SKM-1 (cell line): Measurements from ENCODE around the gene CDH23.
A peak's percentile ranks its signal among the peaks of the same experiment; 100 is the strongest.

Experiments
- DNase-seq: peaks from one replicate; lab custom pipeline; 2025; ENCODE audit not compliant: unreplicated experiment; lab: John Stamatoyannopoulos, UW

The CDH23 gene

DNA sequence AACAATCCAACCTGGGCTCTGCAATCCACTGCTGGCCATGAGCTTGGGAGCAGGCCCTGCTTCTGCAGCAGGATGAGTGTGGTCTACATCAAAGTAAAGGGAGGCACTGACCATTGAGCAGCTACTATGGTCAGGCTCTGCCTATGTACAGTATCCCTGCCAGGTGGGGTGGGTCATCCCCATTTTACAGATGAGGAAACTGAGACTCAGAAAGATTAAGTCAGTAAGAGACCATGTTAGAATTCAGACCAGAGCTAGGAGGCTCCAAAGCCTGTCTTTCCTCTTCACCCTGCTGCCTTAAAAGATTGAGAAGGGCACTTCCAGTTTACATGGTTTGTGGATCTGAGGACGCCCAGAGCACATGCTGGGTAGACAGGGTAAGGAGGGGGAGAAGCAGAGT lies 27.1 kb upstream of the CDH23 start:
- no peak for DNase-seq

DNA sequence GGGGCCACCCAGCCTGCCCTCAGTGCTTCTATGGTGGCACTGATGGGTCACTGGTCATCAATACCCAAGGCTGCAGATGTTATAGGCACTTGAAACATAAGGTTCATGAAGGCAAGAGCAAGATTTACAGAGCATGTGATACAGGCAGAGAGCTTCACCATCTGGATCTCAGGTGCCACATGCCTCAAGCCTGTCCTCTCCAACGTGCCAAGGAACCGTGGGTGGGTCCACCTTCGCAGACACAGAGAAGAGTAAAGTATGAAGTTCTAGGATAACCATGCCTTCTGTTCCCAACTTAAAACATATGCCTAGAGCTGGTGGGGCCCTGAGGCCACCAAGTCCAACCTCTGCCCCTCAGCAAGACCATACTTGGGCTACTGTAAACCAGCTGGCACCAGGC lies 26.7 kb upstream of the CDH23 start:
- DNase-seq: no peak

DNA sequence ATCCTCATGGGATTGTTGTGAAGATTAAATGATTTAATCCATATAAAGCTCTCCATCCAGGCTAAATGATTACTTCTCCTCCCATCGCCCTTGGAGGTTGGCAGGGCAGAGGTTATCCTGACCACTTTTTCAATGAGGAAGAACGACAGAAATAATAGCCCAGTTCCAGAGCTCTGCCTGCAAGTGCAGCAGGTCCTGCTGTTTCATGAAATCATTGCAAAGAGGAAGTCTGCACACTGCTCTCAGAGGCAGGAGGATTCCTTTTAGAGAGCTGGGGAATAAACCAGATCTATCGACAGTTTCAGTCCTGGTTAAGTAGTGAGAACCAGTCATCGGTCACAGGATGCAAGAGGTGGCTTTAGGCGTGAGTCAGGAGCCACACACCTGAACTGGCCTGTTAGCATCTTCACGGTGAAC lies 25.0 kb upstream of the CDH23 start:
- peak; percentile 53 for DNase-seq

DNA sequence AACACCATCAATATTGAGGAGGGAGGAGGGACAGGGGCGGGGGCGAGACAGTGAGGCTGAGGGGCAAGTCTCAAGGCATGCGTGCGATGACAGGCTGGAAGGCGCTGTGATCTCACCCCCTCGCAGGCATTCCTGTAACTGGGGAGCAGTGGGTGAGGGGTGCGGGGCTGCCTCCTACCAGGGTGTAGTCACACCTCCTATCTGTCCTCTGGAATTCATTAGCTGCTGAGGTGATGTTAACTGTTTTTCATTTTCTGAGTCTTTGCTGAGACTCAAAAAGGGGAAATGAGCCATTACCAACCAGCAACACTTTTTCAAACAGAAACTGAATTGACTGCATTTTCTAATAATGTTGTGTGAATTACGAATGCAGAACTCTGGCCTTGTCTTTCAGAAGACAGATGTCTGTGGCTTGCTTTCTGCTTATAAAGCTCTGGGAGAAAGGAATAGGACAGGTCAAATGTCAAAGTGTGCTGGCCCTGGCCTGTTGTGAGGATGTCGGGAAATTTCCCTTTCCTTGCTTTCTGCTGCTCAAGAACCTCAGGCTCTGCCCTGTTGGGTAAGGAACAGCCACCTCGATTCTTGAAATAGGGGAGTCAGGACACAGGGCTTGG lies 23.7 kb upstream of the CDH23 start:
- DNase-seq: no peak

DNA sequence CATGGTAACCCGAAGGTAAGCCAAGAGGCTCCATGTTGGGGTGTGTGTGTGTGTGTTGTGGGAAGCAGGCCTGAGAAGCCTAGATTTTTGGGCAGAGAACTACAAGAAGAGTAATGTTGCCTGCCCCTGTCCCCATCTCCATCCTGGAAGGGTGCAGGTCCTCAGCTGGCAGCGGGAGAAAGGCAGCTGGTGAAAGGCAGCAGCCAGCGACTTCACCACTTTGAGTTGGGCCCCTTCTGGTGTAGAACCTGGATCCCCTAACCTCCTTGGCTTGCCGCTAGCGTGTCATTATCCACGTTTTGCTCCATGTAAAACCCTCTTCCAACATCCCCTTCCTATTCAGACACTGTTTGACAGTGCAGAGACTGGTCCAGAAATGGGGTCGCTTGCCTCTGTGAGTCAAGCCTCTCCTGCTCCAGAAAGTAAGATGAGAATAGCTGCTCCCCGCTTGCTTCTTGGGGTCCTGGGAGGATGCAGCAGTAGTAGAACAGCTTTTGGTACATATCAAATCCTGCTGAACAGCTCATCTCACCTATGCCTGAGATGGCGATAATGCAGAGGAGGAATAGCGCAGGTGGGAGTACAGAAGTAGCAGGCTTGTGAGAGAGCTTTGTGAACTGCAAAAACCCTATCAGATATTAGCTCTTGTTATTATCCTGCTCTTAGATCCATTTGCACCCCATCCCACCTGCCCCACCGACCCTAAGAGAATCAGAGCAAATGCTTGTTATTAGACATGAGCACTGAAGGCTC lies 22.1 kb upstream of the CDH23 start:
- DNase-seq: no peak

DNA sequence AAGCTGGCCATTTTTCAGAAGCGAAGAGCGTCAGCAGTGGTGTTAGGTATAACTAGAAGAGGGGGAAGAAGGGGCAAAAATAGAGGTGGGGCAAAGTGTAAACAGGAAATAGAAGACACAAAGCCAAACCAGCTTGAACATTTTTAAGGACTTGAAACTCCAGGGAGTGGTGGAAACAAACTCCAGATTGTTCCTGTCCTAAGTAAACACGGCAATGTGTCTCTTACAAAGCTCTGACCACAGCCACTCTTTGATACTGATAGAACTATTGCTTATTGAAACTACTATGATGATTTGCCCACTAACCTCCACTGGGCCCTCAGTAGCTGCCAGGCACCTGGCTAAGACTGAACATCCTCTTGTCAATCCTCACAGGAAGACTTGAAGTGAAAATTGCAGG lies 20.8 kb upstream of the CDH23 start:
- DNase-seq: no peak

DNA sequence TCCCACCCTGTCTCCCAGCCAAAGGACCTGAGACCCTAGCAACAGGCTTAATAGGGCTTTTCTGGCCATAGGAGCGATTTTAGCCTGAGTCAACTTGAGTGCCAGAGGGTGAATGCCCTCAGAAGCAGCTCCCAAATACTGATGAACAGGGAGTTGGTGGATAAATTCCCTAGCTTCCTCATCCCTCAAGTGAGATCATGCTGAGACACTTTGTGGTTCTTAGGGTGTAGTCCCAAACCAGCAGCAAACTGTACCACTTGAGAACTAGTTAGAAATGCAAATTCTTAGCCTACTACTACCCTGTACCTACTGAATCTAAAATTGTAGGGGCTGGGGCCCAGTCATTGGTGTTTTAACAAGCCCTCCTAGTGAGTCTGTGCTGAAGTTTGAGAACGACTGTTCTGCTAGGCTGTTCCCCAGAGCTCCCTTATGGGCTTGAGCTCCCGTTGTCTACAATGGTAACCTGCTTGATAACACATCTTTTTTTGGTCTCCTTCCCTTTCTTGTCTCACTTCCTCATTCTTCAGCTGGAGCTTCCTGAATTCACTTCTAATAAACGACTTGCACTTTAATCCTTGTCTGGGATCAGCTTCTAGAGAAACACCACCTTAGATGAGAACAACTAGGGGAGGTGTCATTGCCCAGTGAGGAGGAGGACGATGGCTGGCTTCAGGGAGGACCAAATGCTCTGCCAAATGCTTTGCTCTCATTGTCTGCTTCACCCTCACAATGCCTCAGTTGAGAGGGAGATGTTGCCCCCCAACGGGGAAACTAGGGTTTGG lies 18.2 kb upstream of the CDH23 start:
- DNase-seq: peak; percentile 62

DNA sequence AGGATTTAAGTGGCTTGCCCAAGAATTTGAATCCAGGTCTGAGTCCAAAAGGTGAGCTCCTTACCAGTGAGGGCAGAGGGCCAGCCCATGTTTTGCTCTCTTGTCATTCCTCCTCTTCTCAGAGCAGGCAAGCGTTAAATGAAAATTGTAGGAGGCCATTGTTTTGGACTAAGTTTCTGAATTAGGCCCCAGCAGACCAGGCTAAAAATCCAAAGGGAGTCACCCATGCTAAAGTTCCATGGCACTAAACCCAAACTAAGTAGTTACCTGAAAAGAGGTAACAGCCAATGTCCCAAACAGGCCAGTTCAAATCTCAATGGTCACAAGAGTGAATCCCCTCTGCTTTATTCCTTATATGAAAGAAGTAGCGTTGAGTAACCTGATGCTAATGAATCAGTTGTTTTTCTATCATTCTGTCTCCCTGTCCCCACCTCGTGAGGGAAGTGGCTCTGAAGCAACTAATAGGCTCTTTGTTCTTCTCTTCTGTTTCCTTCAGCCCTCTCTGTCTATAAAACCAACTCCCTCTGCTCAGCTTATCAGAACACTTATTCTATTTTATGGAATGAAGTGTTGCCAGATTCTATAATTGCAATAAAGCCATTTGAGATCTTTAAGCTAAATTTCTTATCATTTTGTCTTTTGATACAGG lies 17.5 kb upstream of the CDH23 start:
- no peak for DNase-seq

DNA sequence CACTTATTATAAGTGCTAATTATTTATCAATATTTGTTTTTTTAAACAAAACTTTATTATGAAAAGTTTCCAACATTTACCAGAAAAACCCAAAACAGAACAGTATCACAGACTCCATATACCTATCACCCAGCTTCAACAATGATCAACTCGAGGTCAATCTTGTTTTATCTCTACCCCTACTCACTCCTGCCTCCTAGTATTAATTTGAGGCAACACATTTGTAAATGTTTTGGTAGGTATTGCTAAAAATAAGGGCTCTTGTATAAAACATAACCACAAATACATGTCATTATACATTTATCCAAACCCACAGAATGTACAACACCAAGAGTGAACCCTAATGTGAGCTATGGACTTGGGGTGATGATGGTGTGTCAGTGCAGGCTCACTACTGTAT lies 15.9 kb upstream of the CDH23 start:
- DNase-seq: no peak

DNA sequence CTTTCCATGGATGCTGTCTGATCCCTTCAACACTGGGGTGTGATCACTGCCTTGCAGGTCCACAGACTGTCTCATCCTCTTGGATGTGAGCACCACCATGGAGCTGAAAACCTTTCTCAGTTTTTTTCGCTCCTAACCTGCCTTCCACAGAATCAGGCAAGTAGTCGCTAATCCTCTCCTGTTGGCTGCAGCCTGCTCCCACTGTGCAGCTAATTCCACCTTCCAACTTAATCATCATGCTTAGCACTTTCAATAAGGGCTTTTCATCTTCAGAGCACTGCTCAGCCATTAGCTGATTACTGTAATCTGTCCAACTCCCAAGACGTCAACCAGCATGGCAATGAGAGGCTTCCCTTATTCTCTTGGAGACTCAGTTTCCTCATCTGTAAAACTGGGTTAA lies 15.1 kb upstream of the CDH23 start:
- DNase-seq: no peak

DNA sequence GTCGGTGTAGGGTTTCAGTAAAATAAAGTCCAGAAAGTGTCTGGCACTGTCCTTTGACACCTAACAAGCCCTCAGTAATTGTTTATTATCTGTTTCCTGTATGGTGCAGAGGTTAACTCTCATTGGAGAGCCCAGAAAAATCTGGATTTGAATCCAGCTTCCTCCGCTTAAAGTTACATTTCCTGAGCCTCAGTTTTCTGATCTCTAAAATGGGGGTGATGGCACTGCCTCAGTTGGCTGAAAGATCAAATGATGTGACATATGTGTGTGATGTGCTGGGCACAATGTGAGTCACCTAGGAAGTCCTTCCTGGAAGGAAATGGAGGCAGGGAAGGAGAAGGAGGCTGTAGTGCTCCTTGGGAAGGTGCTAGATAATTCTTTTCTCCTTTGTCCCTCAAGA lies 14.7 kb upstream of the CDH23 start:
- DNase-seq: no peak

DNA sequence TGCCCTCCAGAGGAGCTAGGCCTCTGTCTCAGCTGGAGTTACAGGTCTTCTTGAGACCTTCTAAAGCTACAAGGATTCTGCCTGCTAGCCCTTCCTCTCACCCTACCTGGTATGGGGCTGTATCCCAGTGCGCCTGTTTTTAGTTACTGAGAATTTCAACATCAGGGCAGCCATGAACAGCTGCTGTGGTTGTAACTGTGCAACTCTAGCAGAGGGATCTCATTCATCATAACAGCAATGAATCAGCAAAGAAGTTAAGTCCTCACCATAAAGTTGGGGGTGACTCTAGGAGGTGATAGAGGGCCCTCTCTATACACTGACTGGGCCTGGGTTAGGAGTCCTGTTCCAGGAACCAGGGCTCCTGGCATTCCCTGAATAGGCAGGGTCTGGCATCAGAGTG lies 14.0 kb upstream of the CDH23 start:
- peak; percentile 34 for DNase-seq

DNA sequence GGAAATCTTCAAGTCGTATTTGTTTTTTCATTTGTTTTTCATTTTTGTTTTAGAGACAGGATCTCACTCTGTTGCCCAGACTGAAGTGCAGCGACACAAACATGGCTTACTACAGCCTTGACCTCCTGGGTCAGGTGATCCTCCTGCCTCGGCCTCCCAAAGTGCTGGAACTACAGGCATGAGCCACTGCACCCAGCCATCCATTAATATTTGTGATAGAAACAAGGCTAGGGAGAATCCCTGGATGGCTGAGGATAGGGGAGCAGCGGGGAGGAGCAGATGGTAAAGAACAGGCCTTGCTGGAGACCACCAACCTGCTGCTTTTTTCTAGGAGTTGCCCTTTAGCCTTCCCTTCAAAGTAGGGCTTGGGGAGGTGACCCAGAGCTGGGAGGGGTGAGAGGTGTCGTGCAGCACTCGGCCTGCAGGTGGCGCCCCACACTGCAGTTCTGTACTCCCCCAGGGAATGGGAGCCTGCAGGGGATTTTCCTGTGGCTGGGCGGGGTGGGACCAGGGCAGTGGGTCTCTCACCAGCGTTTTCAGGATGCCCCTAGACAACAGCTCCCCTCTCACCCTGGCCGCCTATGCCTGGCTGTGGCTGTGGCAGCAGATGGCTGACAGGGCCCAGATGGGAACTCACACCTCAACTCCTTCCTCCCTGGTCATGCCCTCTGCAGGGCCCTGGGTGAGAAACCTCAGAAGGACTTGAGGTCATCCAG lies 12.6 kb upstream of the CDH23 start:
- DNase-seq: peak; percentile 36

DNA sequence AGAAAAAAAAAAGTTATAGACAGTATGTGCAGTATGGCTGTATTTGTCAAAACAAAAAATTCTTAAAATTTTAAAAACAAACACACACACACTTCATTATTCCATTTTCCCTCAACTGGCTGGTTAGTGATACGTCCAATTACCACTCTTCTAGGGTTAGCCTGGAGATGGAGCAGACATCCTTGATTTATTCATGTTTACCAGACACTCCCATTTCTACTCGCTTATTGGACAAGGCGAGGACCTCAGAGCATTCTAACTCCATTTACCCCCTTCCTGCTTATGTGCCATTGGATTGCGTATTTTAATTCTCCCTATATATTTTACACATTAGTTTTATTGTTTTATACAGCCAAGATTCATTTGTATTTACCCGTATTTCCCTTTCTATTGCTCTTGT lies 8.5 kb upstream of the CDH23 start:
- no peak for DNase-seq

DNA sequence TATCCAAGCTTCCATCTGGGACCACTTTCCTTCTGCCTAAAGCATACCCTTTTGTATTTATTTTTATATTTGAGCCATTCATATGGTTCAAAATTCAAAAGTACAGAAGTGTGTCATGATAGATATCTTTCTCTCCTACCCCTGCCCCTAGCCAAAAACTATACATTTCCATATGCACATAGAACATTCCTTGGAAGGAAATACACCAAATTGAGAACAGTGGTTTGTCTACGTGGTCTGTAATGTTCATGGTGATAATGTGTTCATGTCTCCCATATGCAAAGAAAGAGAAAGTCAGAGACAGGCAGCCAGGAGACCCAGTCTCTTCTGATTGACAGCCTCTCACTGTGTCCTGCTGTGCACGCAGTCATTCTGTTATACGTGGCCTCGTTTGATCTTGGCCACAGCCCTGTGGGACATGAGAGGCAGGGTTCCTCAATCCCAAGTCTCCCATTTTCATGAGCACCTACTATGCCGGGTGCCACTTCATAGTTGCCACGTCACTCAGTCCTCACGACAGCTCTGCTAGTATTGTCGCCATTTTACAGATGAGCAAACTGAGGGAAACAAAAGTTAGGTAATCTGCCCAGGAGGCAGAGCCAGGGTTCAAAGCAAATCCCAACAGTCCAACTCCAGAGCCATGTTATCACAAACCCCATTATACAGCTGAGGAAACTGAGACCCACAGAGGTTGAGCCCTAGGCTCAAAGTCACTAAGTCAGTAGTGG lies 8.0 kb upstream of the CDH23 start:
- DNase-seq: no peak

DNA sequence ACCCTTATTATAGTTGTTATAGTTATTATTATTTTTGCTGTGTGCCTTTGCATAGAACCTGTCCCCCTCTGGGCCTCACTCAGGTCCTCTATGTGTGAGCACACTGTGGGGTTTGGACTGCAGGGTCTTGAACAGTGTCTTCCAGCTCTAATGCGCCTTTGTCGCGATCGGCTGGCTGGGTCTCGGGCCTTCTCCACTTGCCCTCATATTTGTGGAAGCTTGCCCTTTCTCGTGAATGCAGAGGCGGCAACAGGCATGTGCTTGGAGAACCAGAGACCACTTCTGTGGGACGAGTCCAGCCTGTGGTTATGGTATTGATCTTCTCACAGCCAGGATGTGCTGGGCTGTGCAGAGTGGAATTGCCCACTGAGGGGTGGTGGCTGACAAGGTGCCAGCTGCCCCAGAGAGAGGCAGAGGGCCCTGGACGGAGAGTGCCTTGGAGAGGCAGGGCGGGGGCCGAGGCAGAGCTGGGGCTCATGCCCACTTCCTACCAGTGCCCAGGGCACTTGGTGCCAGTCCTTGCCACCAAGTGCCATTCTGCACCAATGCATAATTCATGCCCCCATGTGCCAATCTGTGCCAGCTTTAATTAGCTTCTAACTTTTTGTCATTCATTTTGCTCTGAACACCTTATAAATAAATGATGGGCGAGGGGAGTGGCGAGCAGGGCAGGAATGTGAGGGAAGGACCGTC lies 6.8 kb upstream of the CDH23 start:
- no peak for DNase-seq

DNA sequence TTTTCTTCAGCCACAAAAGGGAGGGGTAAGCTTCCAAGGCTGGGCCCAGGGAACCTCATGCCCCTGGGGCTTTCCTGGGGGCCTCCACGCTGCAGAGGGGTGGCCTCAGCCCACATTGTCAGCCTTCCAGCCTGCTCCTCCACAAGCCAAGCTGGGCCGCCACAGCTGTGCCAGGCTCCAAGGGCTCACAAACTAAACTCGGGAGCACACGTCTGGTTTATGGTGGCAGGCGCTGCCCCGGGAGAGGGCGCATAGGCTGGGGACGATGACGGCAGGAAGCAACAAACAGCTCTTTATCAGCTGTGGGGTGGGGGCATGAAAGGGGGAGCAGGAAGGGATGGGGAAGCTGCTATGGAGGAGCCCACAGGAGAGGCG lies 6.3 kb upstream of the CDH23 start:
- DNase-seq: no peak

DNA sequence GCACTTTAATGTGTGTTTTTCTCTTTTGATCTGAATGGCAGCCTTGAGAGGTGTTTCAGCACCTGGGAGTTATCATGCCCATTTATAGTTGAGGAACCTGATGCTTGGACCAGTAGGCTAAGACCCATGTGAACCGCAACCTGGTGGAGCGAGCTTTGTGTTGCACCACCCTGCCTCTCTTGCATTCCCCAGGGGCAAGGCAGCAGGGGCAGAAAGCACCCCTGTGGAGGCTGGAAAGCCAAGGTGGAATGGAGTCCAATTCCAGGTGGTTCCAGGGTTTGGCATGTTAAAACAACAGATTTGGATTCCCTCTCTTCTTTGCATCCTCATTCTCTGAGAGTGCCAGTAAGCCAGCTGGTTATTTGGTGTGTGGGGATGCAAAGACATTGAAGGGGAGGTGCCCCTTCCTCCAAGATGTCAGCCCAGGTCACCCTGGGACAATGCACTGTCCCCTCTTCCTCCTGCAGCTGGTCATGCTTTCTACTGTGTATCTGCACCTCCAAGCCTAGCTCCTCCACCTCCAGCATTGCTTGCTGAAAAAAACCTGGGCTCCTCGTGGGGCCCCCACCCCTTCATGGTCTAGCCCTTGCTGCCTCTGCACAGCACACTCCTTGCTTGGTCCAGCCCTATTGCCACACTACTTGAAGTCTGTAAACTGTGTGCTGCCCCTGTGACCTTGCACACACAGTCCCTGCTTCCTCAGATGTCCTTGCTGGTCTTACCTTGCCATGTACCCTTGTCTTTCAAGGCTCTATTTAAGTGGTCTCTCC lies 5.6 kb upstream of the CDH23 start:
- DNase-seq: no peak

DNA sequence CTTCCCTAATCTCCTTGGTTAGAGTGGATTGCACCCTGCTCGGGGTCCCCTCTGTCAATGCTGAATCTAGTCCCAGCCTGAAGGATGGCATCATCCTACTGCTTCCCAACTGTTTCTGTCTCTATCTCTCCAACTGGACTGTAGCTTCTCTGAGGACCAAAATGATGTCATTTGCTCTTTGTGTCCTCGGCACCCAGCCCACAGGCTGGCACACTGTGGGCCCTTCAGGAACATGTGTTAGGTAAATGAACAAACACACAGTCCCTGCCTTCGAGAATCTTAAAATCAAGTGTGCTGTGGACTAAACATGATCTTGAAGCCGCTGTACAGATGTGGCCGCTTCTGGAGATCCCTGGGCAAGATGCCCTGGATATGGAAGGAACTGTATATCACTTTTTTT lies 5.0 kb upstream of the CDH23 start:
- DNase-seq: no peak
